MM.1S (cell line): Measurements from ENCODE around the gene CDHR5.
A peak's percentile ranks its signal among the peaks of the same experiment; 100 is the strongest.

Experiments
- DNase-seq: peaks from one replicate; pipeline ENCODE4 v3.0.0-alpha.2; 2015
- H2AFZ ChIP-seq: fragments of 300-600 bp; sonication (generic); 2 replicates; pipeline ENCODE4 v1.6.0; 2016; ENCODE audit warnings: antibody characterized with exemption, low read length
- H3F3A ChIP-seq: fragments of 300-600 bp; sonication (generic); 2 replicates; pipeline ENCODE4 v1.6.1; 2016; ENCODE audit warnings: mild to moderate bottlenecking, antibody characterized with exemption, low read length, moderate library complexity, mixed read lengths; ENCODE audit not compliant: insufficient read depth
- H3K27ac ChIP-seq: fragments of 300-600 bp; sonication (generic); 2 replicates; pipeline ENCODE4 v1.5.1; 2016; ENCODE audit warnings: mild to moderate bottlenecking, low read length
- H3K27me3 ChIP-seq: fragments of 300-600 bp; sonication (generic); replicated peaks from 2 replicates; pipeline ENCODE4 v1.6.0; 2016; ENCODE audit warnings: low read length; ENCODE audit not compliant: insufficient read depth
- H3K36me3 ChIP-seq: fragments of 300-600 bp; sonication (generic); replicated peaks from 2 replicates; pipeline ENCODE4 v1.6.1; 2016; ENCODE audit warnings: mild to moderate bottlenecking, low read length, mixed read lengths; ENCODE audit not compliant: insufficient read depth
- H3K4me1 ChIP-seq: fragments of 300-600 bp; sonication (generic); 2 replicates; pipeline ENCODE4 v1.6.1; 2016; ENCODE audit warnings: low read length, mixed read lengths
- H3K4me2 ChIP-seq: fragments of 300-600 bp; sonication (generic); 2 replicates; pipeline ENCODE4 v1.6.0; 2016; ENCODE audit warnings: low read depth, low read length
- H3K4me3 ChIP-seq: fragments of 300-600 bp; sonication (generic); 2 replicates; pipeline ENCODE4 v1.5.1; 2016; ENCODE audit warnings: low read length, mixed read lengths
- H3K79me2 ChIP-seq: fragments of 300-600 bp; sonication (generic); 2 replicates; pipeline ENCODE4 v1.6.1; 2016; ENCODE audit warnings: mixed run types, low read length, mixed read lengths
- H3K9ac ChIP-seq: fragments of 300-600 bp; sonication (generic); 2 replicates; pipeline ENCODE4 v1.6.1; 2016; ENCODE audit warnings: low read length, mixed read lengths
- H3K9me2 ChIP-seq: fragments of 300-600 bp; sonication (generic); replicated peaks from 2 replicates; pipeline ENCODE4 v1.6.1; 2016; ENCODE audit warnings: mild to moderate bottlenecking, low read length, mixed read lengths; ENCODE audit not compliant: insufficient read depth
- H3K9me3 ChIP-seq: fragments of 300-600 bp; sonication (generic); replicated peaks from 2 replicates; pipeline ENCODE4 v1.6.1; 2016; ENCODE audit warnings: mild to moderate bottlenecking, low read length, mixed read lengths; ENCODE audit not compliant: insufficient read depth
- H4K20me1 ChIP-seq: fragments of 300-600 bp; sonication (generic); 2 replicates; pipeline ENCODE4 v1.6.1; 2016; ENCODE audit warnings: mild to moderate bottlenecking, low read length, moderate library complexity, mixed read lengths; ENCODE audit not compliant: insufficient read depth
- EZH2 ChIP-seq: fragments of 300-600 bp; sonication (generic); optimal IDR thresholded peaks from 2 replicates; pipeline ENCODE3; 2017; ENCODE audit warnings: low read depth, mild to moderate bottlenecking, antibody characterized with exemption, low read length, mixed read lengths
- EZH2phosphoT487 ChIP-seq: fragments of 300-600 bp; sonication (generic); IDR thresholded peaks from 2 replicates; pipeline ENCODE4 v1.6.1; 2018; ENCODE audit warnings: antibody characterized with exemption, low read length
- TF ChIP-seq, protein P1 (sequence below): fragments of 300-600 bp; sonication (generic); IDR thresholded peaks from 2 replicates; pipeline ENCODE4 v1.5.1; 2016; ENCODE audit warnings: antibody characterized with exemption, low read length, mixed read lengths

CDHR5 gene

DNA sequence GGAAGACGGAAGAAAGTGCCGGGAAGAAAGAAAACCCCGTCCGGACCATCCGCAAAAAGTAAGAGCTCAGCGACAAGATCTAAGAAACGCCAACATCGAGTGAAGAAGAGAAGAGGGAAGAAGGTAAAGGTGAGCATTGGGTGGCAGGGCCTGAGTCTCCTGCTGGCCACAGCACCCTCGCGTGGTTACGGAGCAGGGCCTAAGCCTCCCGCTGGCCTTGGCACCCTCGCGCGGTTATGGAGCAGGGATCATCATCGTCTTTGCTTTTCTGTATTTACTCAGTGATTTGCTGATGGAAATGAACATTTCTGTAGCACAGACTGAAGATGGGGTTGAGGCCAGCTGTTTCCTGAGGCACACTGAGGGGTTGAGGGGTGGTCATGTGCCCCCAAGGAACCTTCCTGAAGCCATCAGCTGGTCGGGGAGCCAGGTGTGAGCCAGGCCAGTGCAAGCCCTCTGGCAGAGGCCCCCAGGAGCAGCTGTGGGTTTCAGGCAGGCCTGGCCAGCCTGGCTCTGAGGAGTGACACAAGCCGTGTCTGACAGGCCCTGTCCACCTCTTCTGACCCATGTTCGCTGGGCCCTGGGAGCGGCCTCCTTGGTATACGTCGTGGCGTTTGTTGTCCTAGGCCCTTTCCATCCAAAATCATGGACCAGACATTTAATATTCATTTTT, 23.0 kb downstream of the CDHR5 start:
- Histone ChIP-seq H3K4me2 (no peak overlapping the region), H3K27ac (no peak overlapping the region), H3K79me2 (peaks cover 41% of the 10 kb centered on the region), H3K9ac (no peak overlapping the region), H3K27me3 (no peaks in the 10 kb centered on the region), H4K20me1 (no peaks in the 10 kb centered on the region), H2AFZ (no peak overlapping the region), H3F3A (no peaks in the 10 kb centered on the region), H3K9me2 (no peaks in the 10 kb centered on the region), H3K9me3 (no peaks in the 10 kb centered on the region), H3K4me3 (no peak overlapping the region), H3K36me3 (peaks cover 17% of the 10 kb centered on the region), H3K4me1 (no peaks in the 10 kb centered on the region)
- no peak for DNase-seq
- TF ChIP-seq, protein P1, sequence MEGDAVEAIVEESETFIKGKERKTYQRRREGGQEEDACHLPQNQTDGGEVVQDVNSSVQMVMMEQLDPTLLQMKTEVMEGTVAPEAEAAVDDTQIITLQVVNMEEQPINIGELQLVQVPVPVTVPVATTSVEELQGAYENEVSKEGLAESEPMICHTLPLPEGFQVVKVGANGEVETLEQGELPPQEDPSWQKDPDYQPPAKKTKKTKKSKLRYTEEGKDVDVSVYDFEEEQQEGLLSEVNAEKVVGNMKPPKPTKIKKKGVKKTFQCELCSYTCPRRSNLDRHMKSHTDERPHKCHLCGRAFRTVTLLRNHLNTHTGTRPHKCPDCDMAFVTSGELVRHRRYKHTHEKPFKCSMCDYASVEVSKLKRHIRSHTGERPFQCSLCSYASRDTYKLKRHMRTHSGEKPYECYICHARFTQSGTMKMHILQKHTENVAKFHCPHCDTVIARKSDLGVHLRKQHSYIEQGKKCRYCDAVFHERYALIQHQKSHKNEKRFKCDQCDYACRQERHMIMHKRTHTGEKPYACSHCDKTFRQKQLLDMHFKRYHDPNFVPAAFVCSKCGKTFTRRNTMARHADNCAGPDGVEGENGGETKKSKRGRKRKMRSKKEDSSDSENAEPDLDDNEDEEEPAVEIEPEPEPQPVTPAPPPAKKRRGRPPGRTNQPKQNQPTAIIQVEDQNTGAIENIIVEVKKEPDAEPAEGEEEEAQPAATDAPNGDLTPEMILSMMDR: no peak
- no peak for TF ChIP-seq EZH2
- TF ChIP-seq EZH2phosphoT487: no peak

DNA sequence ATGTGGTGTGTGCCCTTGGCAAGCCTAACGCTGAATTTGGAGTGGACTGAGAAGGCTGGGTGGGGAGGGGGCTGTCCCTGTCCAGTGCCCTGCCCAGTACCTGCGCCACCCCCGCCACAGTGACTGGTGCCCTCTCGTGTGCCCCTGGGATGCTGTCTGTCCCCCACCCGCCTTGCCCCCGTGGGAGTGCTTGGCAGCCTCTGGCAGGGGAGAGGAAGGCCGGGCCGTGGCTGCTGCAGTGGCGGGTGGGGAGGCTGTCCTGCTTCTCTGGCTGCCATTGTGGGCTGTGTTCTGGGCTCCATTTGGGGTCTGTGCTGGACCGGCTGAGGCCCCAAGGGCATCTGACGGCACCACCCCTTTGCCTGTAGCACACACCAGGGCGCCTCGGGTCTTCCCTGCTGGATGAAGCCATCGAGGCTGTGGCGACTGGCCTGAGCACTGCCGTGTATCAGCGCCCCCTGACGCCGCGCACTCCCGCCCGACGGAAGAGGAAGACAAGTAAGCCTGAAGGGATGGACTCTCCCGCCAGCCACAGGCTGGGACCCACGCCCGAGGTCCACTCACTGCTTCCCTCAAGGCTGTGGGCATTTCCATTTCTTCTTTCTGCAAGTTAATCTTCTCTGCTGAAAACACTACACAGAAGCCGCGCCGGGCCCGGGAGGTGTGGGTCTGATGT, 26.6 kb downstream of the CDHR5 start:
- H4K20me1 ChIP-seq: no peaks in the 10 kb centered on the region
- H3K27me3 ChIP-seq: no peaks in the 10 kb centered on the region
- H2AFZ ChIP-seq: no peak overlapping the region
- H3K9me3 ChIP-seq: no peaks in the 10 kb centered on the region
- TF ChIP-seq, protein P1: no peak
- TF ChIP-seq EZH2 (no peak), EZH2phosphoT487 (no peak)
- H3K9me2 ChIP-seq: no peaks in the 10 kb centered on the region
- H3K9ac ChIP-seq: no peak overlapping the region
- no peaks in the 10 kb centered on the region for H3K4me1 ChIP-seq
- no peak overlapping the region for H3K4me2 ChIP-seq
- DNase-seq: no peak
- H3K79me2 ChIP-seq: peaks cover 59% of the 10 kb centered on the region
- no peaks in the 10 kb centered on the region for H3F3A ChIP-seq
- no peak overlapping the region for H3K27ac ChIP-seq
- H3K36me3 ChIP-seq: peaks cover 19% of the 10 kb centered on the region; the same call in 1 of the 2 replicates
- H3K4me3 ChIP-seq: no peak overlapping the region

DNA sequence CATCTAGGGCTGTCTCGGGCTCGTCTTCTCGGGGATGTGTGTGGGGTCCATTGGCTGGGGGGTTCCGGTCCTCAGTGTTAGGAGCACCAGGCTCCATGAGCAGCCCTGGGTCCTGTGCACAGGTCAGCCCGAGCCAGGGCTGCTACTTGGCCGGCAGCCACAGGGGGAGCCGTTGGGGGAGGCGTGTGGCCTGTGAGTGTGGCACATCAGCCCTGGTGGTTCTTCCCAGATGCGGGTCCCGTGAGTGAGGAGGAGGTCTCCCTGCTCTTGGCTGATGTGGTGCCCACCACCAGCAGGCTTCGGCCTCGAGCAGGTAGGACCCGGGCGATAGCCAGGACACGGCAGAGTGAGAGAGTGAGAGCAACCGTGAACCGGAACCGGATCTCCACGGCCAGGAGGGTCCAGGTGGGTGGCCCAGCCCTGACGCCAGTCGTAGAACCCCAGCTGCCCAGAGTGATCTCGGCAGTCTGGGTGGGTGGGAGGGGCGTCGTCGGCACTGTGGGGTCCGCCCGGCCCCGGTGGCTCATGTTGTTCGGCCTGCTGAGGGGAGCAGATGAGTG, 27.5 kb downstream of the CDHR5 start:
- H3K4me3 ChIP-seq: no peak overlapping the region
- peaks cover 23% of the 10 kb centered on the region for H3K36me3 ChIP-seq
- H4K20me1 ChIP-seq: no peaks in the 10 kb centered on the region
- H3K79me2 ChIP-seq: peaks cover 65% of the 10 kb centered on the region
- H3K9me3 ChIP-seq: no peaks in the 10 kb centered on the region
- no peaks in the 10 kb centered on the region for H3K4me1 ChIP-seq
- no peak overlapping the region for H3K9ac ChIP-seq
- H3K9me2 ChIP-seq: no peaks in the 10 kb centered on the region
- no peak overlapping the region for H3K4me2 ChIP-seq
- H3K27ac ChIP-seq: no peak overlapping the region
- TF ChIP-seq, protein P1: peak; percentile 18
- TF ChIP-seq EZH2 (no peak), EZH2phosphoT487 (no peak)
- no peak for DNase-seq
- H2AFZ ChIP-seq: no peak overlapping the region
- H3K27me3 ChIP-seq: no peaks in the 10 kb centered on the region
- no peaks in the 10 kb centered on the region for H3F3A ChIP-seq
